CD14-positive monocyte (primary cell): Measurements from ENCODE around the gene MICU1. TPM values are rescaled to one million over a fixed set of nuclear protein-coding genes. Genes with fewer than 3 reads are reported as not detected.
"Not testable (repeated sequence)": the region's sequence is repeated elsewhere in the genome, so short reads cannot be mapped to it uniquely, and the experiment has no call there.

Experiments used
- DNase-seq, 3 donors: peaks; one replicate each; pipeline ENCODE4 v3.0.0-alpha.2; 2011 to 2022
- H2AFZ ChIP-seq: 2 replicates; pipeline ENCODE4 v1.6.0; 2012; ENCODE audit warnings: mild to moderate bottlenecking, low read depth, low read length, inconsistent platforms; ENCODE audit not compliant: insufficient read depth, poor library complexity, severe bottlenecking
- H3K27ac ChIP-seq, 2 donors: 1 replicate in 1 of 2; 2 replicates in 1 of 2; pipeline ENCODE4 v1.5.1; 2012 to 2013; ENCODE audit warnings: low read length in 2 of 2, control low read depth in 1 of 2, inconsistent platforms in 1 of 2, low read depth in 1 of 2, mild to moderate bottlenecking in 1 of 2
- H3K27me3 ChIP-seq, 2 donors: one replicate each; pipeline versions ENCODE4 v1.6.0 to v1.6.1; 2011 to 2013; ENCODE audit warnings: low read length in 2 of 2; ENCODE audit not compliant: control insufficient read depth in 2 of 2, insufficient read depth in 2 of 2
- H3K36me3 ChIP-seq, 2 donors: replicated peaks in 1 of 2; 1 replicate in 1 of 2; 2 replicates in 1 of 2; pipeline versions ENCODE4 v1.5.1 to v1.6.1; 2012 to 2013; ENCODE audit warnings: low read length in 2 of 2, control low read depth in 1 of 2, inconsistent platforms in 1 of 2, mild to moderate bottlenecking in 1 of 2; ENCODE audit not compliant: insufficient read depth in 2 of 2, control insufficient read depth in 1 of 2
- H3K4me1 ChIP-seq, 2 donors: 1 replicate in 1 of 2; 2 replicates in 1 of 2; pipeline versions ENCODE4 v1.5.1 to v1.6.1; 2012 to 2013; ENCODE audit warnings: low read length in 2 of 2, control low read depth in 1 of 2, inconsistent platforms in 1 of 2, mild to moderate bottlenecking in 1 of 2, moderate library complexity in 1 of 2; ENCODE audit not compliant: insufficient read depth in 2 of 2, control insufficient read depth in 1 of 2
- H3K4me2 ChIP-seq: replicated peaks from 2 replicates; pipeline ENCODE3; 2012; ENCODE audit warnings: low read length, moderate library complexity, mild to moderate bottlenecking; ENCODE audit not compliant: poor library complexity, severe bottlenecking; ENCODE audit errors: extremely low read depth
- H3K4me3 ChIP-seq, 3 experiments: fragments of 200-600 bp in 1 of 3; sonication (generic) in 1 of 3; replicated peaks in 1 of 3; 1 replicate in 2 of 3; 2 replicates in 1 of 3; pipeline ENCODE4 v1.5.1; 2011 to 2013; ENCODE audit warnings: low read length in 3 of 3, mild to moderate bottlenecking in 3 of 3, control low read depth in 2 of 3, low read depth in 2 of 3, inconsistent platforms in 1 of 3, moderate library complexity in 1 of 3
- H3K79me2 ChIP-seq: 2 replicates; pipeline ENCODE4 v1.6.0; 2012; ENCODE audit warnings: mild to moderate bottlenecking, control low read depth, inconsistent platforms, low read length, moderate library complexity; ENCODE audit not compliant: insufficient read depth
- H3K9ac ChIP-seq: 2 replicates; pipeline ENCODE4 v1.6.0; 2017; ENCODE audit warnings: low read length, mild to moderate bottlenecking; ENCODE audit not compliant: insufficient read depth, poor library complexity, severe bottlenecking
- H3K9me3 ChIP-seq, 2 donors: replicated peaks in 1 of 2; 1 replicate in 1 of 2; 2 replicates in 1 of 2; pipeline versions ENCODE4 v1.5.1 to v1.6.1; 2012 to 2013; ENCODE audit warnings: low read length in 2 of 2, control low read depth in 1 of 2; ENCODE audit not compliant: control insufficient read depth in 1 of 2, insufficient read depth in 1 of 2
- H4K20me1 ChIP-seq: 2 replicates; pipeline ENCODE4 v1.6.0; 2012; ENCODE audit warnings: mild to moderate bottlenecking, low read length, control low read depth, moderate library complexity; ENCODE audit not compliant: insufficient read depth
- H3K27ac Mint-ChIP-seq, 7 donors: one replicate each; pipeline ENCODE4 v1.8.0; 2020; ENCODE audit warnings: mild to moderate bottlenecking in 7 of 7, mixed read lengths in 7 of 7, moderate library complexity in 6 of 7, inconsistent platforms in 2 of 7
- H3K27me3 Mint-ChIP-seq, 3 donors: one replicate each; pipeline ENCODE4 v1.8.0; 2021 to 2022; ENCODE audit warnings: low read depth in 3 of 3, mild to moderate bottlenecking in 3 of 3, mixed read lengths in 3 of 3, moderate library complexity in 3 of 3, inconsistent platforms in 1 of 3
- H3K36me3 Mint-ChIP-seq, 2 donors: one replicate each; pipeline ENCODE4 v1.8.0; 2020; ENCODE audit warnings: mixed read lengths in 2 of 2, inconsistent platforms in 1 of 2, mild to moderate bottlenecking in 1 of 2
- H3K4me1 Mint-ChIP-seq: one replicate; pipeline ENCODE4 v1.8.0; 2020; ENCODE audit warnings: mild to moderate bottlenecking, mixed read lengths
- H3K4me3 Mint-ChIP-seq, 2 donors: one replicate each; pipeline ENCODE4 v1.8.0; 2020; ENCODE audit warnings: mild to moderate bottlenecking in 2 of 2, mixed read lengths in 2 of 2, moderate library complexity in 1 of 2
- H3K9me3 Mint-ChIP-seq, 7 donors: one replicate each; pipeline ENCODE4 v1.8.0; 2020 to 2022; ENCODE audit warnings: mixed read lengths in 7 of 7, mild to moderate bottlenecking in 6 of 7, moderate library complexity in 6 of 7, inconsistent platforms in 2 of 7
- WGBS: methylation state at CpG from one replicate; pipeline ENCODE4 v1.1.5; 2013; ENCODE audit warnings: missing lambda C conversion rate; ENCODE audit not compliant: insufficient coverage; 5-methylcytosine and 5-hydroxymethylcytosine counted together
- intact Hi-C, 2 donors: fragments of 100-400 bp; cut with micrococcal nuclease; formaldehyde crosslinking; loops; one replicate each; pipeline versions ENCODE4 v1.15.0 to v1.15.1; 2023
- polyA plus RNA-seq, 3 donors: library from polyadenylated mRNA; depleted of rRNA in 1 of 3; unstranded in 2 of 3; stranded (reverse) in 1 of 3; fragments of 300-500 nt in 2 of 3; fragments of >200 nt in 1 of 3; fragmentation: Illumina TruSeq in 2 of 3; gene quantifications; 1 replicate in 2 of 3; 2 replicates in 1 of 3; pipeline ENCODE4 v1.2.3, GENCODE V29; 2012 to 2021
- TF ChIP-seq, protein P1 (sequence below): fragments of 200-600 bp; IDR thresholded peaks from one replicate; pipeline ENCODE4 v1.8.0; 2022; ENCODE audit warnings: antibody characterized with exemption, mild to moderate bottlenecking

Gene MICU1
- polyA plus RNA-seq, 3 donors = 51.1 to 76.4 (median 51.7) TPM

- Histone ChIP-seq H3K4me2 (no peak overlapping the region), H3K27me3 (no peaks in the 10 kb centered on the region), H3K27ac (no peak overlapping the region), H3K4me3 (no peak overlapping the region), H3K4me1 (no peaks in the 10 kb centered on the region), H3K36me3 (peaks cover 17 to 66% of the 10 kb centered on the region in 2 donors), H3K79me2 (no peaks in the 10 kb centered on the region), H3K9ac (no peak overlapping the region), H3K9me3 (no peaks in the 10 kb centered on the region), H4K20me1 (no peaks in the 10 kb centered on the region), H2AFZ (no peak overlapping the region)
- no CpG with 5 or more reads among the region's 7 CpGs for WGBS
- H3K4me3 Mint-ChIP-seq = no peak overlapping the region
- H3K27ac Mint-ChIP-seq = no peak overlapping the region
- peaks cover 46 to 63% of the 10 kb centered on the region in 2 donors for H3K36me3 Mint-ChIP-seq
- TF ChIP-seq, protein P1, sequence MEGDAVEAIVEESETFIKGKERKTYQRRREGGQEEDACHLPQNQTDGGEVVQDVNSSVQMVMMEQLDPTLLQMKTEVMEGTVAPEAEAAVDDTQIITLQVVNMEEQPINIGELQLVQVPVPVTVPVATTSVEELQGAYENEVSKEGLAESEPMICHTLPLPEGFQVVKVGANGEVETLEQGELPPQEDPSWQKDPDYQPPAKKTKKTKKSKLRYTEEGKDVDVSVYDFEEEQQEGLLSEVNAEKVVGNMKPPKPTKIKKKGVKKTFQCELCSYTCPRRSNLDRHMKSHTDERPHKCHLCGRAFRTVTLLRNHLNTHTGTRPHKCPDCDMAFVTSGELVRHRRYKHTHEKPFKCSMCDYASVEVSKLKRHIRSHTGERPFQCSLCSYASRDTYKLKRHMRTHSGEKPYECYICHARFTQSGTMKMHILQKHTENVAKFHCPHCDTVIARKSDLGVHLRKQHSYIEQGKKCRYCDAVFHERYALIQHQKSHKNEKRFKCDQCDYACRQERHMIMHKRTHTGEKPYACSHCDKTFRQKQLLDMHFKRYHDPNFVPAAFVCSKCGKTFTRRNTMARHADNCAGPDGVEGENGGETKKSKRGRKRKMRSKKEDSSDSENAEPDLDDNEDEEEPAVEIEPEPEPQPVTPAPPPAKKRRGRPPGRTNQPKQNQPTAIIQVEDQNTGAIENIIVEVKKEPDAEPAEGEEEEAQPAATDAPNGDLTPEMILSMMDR = no peak
- no peaks in the 10 kb centered on the region for H3K27me3 Mint-ChIP-seq
- H3K9me3 Mint-ChIP-seq = peaks cover 0 to 3% (median 0%) of the 10 kb centered on the region in 7 donors
- no peaks in the 10 kb centered on the region for H3K4me1 Mint-ChIP-seq
- intact Hi-C loops = no loop called here
- no peak for DNase-seq
Measured at GRCh38 chr10:72407927-72408600, 217.8 kb downstream of the MICU1 start.

GRCh38 chr10:72407471-72407870, 218.4 kb downstream of the MICU1 start:
- H3K4me1 Mint-ChIP-seq = no peaks in the 10 kb centered on the region
- no peak overlapping the region for H3K27ac ChIP-seq
- peaks cover 0 to 6% (median 0%) of the 10 kb centered on the region in 7 donors for H3K9me3 Mint-ChIP-seq
- no peaks in the 10 kb centered on the region for H3K27me3 Mint-ChIP-seq
- no peak overlapping the region for H2AFZ ChIP-seq
- H3K4me2 ChIP-seq = no peak overlapping the region
- intact Hi-C loops = no loop called here
- no peak overlapping the region for H3K9ac ChIP-seq
- peaks cover 48 to 63% of the 10 kb centered on the region in 2 donors for H3K36me3 Mint-ChIP-seq
- H3K9me3 ChIP-seq = no peaks in the 10 kb centered on the region
- no peaks in the 10 kb centered on the region for H3K4me1 ChIP-seq
- peaks cover 17 to 68% of the 10 kb centered on the region in 2 donors for H3K36me3 ChIP-seq
- H3K4me3 ChIP-seq = no peak overlapping the region
- no CpG with 5 or more reads among the region's 3 CpGs for WGBS
- DNase-seq = no peak
- no peaks in the 10 kb centered on the region for H3K27me3 ChIP-seq
- H4K20me1 ChIP-seq = no peaks in the 10 kb centered on the region
- TF ChIP-seq, protein P1 = no peak
- H3K4me3 Mint-ChIP-seq = no peak overlapping the region
- no peaks in the 10 kb centered on the region for H3K79me2 ChIP-seq
- no peak overlapping the region for H3K27ac Mint-ChIP-seq

DNA sequence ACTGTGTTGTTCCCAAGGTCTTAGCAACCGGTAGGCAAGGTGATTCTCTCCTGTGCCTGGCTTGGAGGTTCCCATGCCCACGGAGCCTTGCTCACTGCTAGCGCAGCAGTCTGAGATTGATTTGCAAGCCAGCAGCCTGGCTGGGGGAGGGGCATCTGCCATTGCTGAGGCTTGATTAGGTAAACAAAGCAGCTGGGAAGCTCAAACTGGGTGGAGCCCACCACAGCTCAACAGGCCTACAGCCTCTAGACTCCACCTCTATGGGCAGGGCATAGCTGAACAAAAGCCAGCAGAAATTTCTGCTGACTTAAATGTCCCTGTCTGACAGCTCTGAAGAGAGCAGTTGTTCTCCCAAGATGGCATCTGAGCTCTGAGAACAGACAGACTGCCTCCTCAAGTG, 230.3 kb downstream of the MICU1 start:
- H3K27ac Mint-ChIP-seq = peak overlapping the region in 1 of 7 donors; percentile 75
- H3K4me3 Mint-ChIP-seq, H3K27me3 ChIP-seq, H4K20me1 ChIP-seq, H3K4me1 ChIP-seq, H3K9me3 Mint-ChIP-seq, H3K4me1 Mint-ChIP-seq, H3K27ac ChIP-seq, DNase-seq, H3K9me3 ChIP-seq, H3K27me3 Mint-ChIP-seq, H3K4me3 ChIP-seq, intact Hi-C loops, H3K4me2 ChIP-seq, H3K79me2 ChIP-seq, H2AFZ ChIP-seq, H3K9ac ChIP-seq: not testable (repeated sequence)
- 100% methylated on average over 3 of the region's 3 CpGs for WGBS
- H3K36me3 Mint-ChIP-seq = peaks cover 47 to 68% of the 10 kb centered on the region in 2 donors
- H3K36me3 ChIP-seq = peaks cover 8 to 19% of the 10 kb centered on the region in 2 donors
